ENCODE results near the gene CENPF. TPM values are rescaled to one million over a fixed set of nuclear protein-coding genes. Genes with fewer than 3 reads are reported as not detected.

CENPF gene
- total and polyA plus RNA-seq, 10 donors, result 1.2 to 12.8 (median 5.5) TPM

- intact Hi-C loops (cut with DNase I; ENCODE audit: low total_unique reads), result no loop called here
- Histone ChIP-seq H3K4me3 (no peak overlapping the region), H3K36me3 (no peaks in the 10 kb centered on the region), H3K4me1 (no peaks in the 10 kb centered on the region), H3K27me3 (replicated peaks in 1 of 7) (no peaks in the 10 kb centered on the region), H3K9me3 (no peaks in the 10 kb centered on the region), H3K27ac (no peak overlapping the region)
- no peak for TF ChIP-seq CTCF (IDR thresholded peaks at IDR 0.05 in 8 of 11, conservative IDR thresholded peaks at IDR 0.05 in 3 of 11)
- no peak for TF ChIP-seq POLR2AphosphoS5 (IDR thresholded peaks at IDR 0.05)
- TF ChIP-seq POLR2A (IDR thresholded peaks at IDR 0.05), result no peak
- 65 to 77% (median 72%) methylated on average over 5 of the region's 5 CpGs for WGBS, 5 donors
- DNase-seq, result no peak
Measured at GRCh38 chr1:214686497-214686896, 83.5 kb downstream of the CENPF start.

- 66 to 81% (median 68%) methylated on average over 3 of the region's 3 CpGs for WGBS, 5 donors
- no peak overlapping the region for H3K4me3 ChIP-seq
- intact Hi-C loops (cut with DNase I; ENCODE audit: low total_unique reads), result no loop called here
- no peak for DNase-seq
- H3K27me3 ChIP-seq (replicated peaks in 1 of 7), result no peaks in the 10 kb centered on the region
- no peaks in the 10 kb centered on the region for H3K4me1 ChIP-seq
- no peaks in the 10 kb centered on the region for H3K9me3 ChIP-seq
- TF ChIP-seq POLR2AphosphoS5 (IDR thresholded peaks at IDR 0.05), result no peak
- no peak for TF ChIP-seq POLR2A (IDR thresholded peaks at IDR 0.05)
- no peak overlapping the region for H3K27ac ChIP-seq
- H3K36me3 ChIP-seq, result no peaks in the 10 kb centered on the region
Measured at GRCh38 chr1:214688891-214689290, 85.9 kb downstream of the CENPF start.

GRCh38 chr1:214694769-214695168 lies 91.8 kb downstream of the CENPF start:
- Histone ChIP-seq H3K9me3 (no peaks in the 10 kb centered on the region), H3K4me3 (no peak overlapping the region), H3K36me3 (no peaks in the 10 kb centered on the region), H3K4me1 (no peaks in the 10 kb centered on the region), H3K27me3 (replicated peaks in 1 of 7) (no peaks in the 10 kb centered on the region), H3K27ac (no peak overlapping the region)
- DNase-seq, result no peak
- no peak for TF ChIP-seq POLR2A (IDR thresholded peaks at IDR 0.05)
- no peak for TF ChIP-seq CTCF (IDR thresholded peaks at IDR 0.05 in 8 of 11, conservative IDR thresholded peaks at IDR 0.05 in 3 of 11)
- no peak for TF ChIP-seq POLR2AphosphoS5 (IDR thresholded peaks at IDR 0.05)
- 63 to 90% (median 76%) methylated on average over 4 of the region's 4 CpGs for WGBS, 5 donors
- intact Hi-C loops (cut with DNase I; ENCODE audit: low total_unique reads), result no loop called here

- Histone ChIP-seq H3K36me3 (no peaks in the 10 kb centered on the region), H3K4me1 (no peaks in the 10 kb centered on the region), H3K27me3 (replicated peaks in 1 of 7) (no peaks in the 10 kb centered on the region), H3K9me3 (peaks cover 0 to 5% (median 0%) of the 10 kb centered on the region in 8 donors), H3K27ac (no peak overlapping the region), H3K4me3 (no peak overlapping the region)
- TF ChIP-seq CTCF (IDR thresholded peaks at IDR 0.05 in 8 of 11, conservative IDR thresholded peaks at IDR 0.05 in 3 of 11) (no peak), POLR2AphosphoS5 (IDR thresholded peaks at IDR 0.05) (no peak), POLR2A (IDR thresholded peaks at IDR 0.05) (no peak)
- intact Hi-C loops (cut with DNase I; ENCODE audit: low total_unique reads), result no loop called here
- no peak for DNase-seq
- 79 to 100% (median 91%) methylated on average over 1 of the region's 1 CpG for WGBS, 5 donors
Measured at GRCh38 chr1:214698559-214698958, 95.6 kb downstream of the CENPF start.

GRCh38 chr1:214700437-214700836 lies 97.4 kb downstream of the CENPF start:
- Histone ChIP-seq H3K36me3 (no peaks in the 10 kb centered on the region), H3K9me3 (peaks cover 0 to 21% (median 12%) of the 10 kb centered on the region in 8 donors), H3K27me3 (replicated peaks in 1 of 7) (no peaks in the 10 kb centered on the region), H3K4me1 (no peaks in the 10 kb centered on the region), H3K4me3 (no peak overlapping the region), H3K27ac (no peak overlapping the region)
- WGBS, 5 donors, result 43 to 55% (median 47%) methylated on average over 4 of the region's 4 CpGs
- no peak for TF ChIP-seq POLR2AphosphoS5 (IDR thresholded peaks at IDR 0.05)
- no peak for TF ChIP-seq CTCF (IDR thresholded peaks at IDR 0.05 in 8 of 11, conservative IDR thresholded peaks at IDR 0.05 in 3 of 11)
- no peak for TF ChIP-seq POLR2A (IDR thresholded peaks at IDR 0.05)
- intact Hi-C loops (cut with DNase I; ENCODE audit: low total_unique reads), result no loop called here
- no peak for DNase-seq
